Brain microvascular endothelial cell (primary cell): ENCODE measurements around the gene ZNF175.

Experiments used
- DNase-seq: peaks from one replicate; pipeline ENCODE4 v3.0.0-alpha.2; 2020
- H3K27ac ChIP-seq: fragments of 250-450 bp; sonication (Bioruptor Pico); 2 replicates; pipeline ENCODE4 v1.5.1; 2020; ENCODE audit warnings: mild to moderate bottlenecking, moderate library complexity
- H3K27me3 ChIP-seq: fragments of 250-450 bp; sonication (Bioruptor Pico); replicated peaks from 2 replicates; pipeline ENCODE4 v1.5.1; 2020; ENCODE audit warnings: mild to moderate bottlenecking
- H3K36me3 ChIP-seq: fragments of 250-450 bp; sonication (Bioruptor Pico); replicated peaks from 2 replicates; pipeline ENCODE4 v1.5.1; 2020; ENCODE audit warnings: mild to moderate bottlenecking
- H3K4me3 ChIP-seq: 2 replicates; pipeline ENCODE4 v1.5.1; 2011; ENCODE audit warnings: low read depth, mild to moderate bottlenecking, control low read depth, low read length, moderate library complexity
- in situ Hi-C: cut with HindIII; loops from 2 replicates; pipeline ENCODE4 v1.10.0; 2017; ENCODE audit warnings: low sequenced_read_pairs, low pct_ligation_motif_present
- TF ChIP-seq, protein P1 (sequence below): IDR thresholded peaks from 2 replicates; pipeline ENCODE4 v1.5.1; 2011; ENCODE audit warnings: low read depth, mild to moderate bottlenecking, moderate library complexity, low read length, control low read depth, inconsistent platforms; ENCODE audit errors: missing control alignments

ZNF175 gene

DNA sequence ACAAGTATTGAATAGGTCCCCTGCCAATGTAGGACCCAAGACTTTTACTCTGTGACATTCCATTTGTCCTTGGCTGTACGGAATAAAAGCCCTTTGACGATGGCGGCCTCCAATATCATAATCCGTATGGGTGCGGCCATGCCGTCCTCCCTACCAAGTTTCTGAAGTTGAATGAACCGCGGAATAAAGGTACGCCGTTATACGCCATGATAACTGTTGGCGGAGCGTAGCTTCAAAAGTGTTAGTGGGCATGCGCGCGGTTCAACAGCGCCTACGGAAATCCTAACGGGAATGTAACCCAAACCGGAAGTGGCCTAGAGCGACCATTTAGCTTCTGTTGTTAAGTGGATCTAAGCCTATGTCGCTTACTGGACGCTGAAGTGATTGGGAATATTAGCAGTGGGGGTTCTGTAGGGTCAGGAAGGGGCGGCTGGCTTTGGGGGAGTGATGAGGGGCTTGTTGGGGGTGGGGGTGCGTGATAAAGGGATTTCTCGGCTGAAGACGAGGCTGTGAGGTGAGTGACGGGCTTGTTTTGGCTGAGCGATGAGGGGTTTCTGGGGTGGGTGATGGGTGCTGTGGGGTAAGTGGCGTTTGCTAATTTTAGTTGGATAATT, at the start of gene ZNF175:
Gene ZNF175, plus strand, starts transcription at position 322 of the 614 bp plus-strand sequence. CDS start 2,047 bp downstream, outside the sequence.
- TF ChIP-seq, protein P1, sequence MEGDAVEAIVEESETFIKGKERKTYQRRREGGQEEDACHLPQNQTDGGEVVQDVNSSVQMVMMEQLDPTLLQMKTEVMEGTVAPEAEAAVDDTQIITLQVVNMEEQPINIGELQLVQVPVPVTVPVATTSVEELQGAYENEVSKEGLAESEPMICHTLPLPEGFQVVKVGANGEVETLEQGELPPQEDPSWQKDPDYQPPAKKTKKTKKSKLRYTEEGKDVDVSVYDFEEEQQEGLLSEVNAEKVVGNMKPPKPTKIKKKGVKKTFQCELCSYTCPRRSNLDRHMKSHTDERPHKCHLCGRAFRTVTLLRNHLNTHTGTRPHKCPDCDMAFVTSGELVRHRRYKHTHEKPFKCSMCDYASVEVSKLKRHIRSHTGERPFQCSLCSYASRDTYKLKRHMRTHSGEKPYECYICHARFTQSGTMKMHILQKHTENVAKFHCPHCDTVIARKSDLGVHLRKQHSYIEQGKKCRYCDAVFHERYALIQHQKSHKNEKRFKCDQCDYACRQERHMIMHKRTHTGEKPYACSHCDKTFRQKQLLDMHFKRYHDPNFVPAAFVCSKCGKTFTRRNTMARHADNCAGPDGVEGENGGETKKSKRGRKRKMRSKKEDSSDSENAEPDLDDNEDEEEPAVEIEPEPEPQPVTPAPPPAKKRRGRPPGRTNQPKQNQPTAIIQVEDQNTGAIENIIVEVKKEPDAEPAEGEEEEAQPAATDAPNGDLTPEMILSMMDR: no peak
- DNase-seq: peak; percentile 97
- in situ Hi-C loops: no loop called here
- H3K27ac ChIP-seq: peak within 1 kb of the TSS; percentile 84
- H3K4me3 ChIP-seq: peak within 1 kb of the TSS; percentile 79
- no peaks in the 10 kb centered on the region for H3K27me3 ChIP-seq
- H3K36me3 ChIP-seq: peaks cover 8% of the 10 kb centered on the region

DNA sequence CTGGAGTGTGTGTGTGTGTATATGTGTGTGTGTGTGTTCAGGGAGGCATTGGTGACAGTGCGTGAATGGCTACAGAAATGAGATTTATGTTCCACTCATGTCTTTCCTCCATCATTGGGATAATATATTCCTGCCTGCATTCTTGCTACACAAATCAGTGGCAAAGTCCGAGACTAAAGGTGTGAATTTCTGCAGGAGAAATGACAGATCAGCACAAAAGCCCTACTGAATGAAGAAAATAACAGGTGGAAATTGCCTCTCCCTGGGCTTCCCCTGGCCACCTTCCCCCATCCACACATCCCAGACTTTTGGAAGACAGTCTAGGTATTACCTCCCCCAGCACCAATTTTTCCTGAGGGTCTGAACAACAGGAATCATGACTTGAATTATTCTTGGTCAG, 49.7 kb upstream of the ZNF175 start:
- TF ChIP-seq, protein P1: no peak
- H3K4me3 ChIP-seq: no peak overlapping the region
- H3K27ac ChIP-seq: no peak overlapping the region
- H3K27me3 ChIP-seq: no peaks in the 10 kb centered on the region
- no peak for DNase-seq
- in situ Hi-C loops: no loop called here
- H3K36me3 ChIP-seq: no peaks in the 10 kb centered on the region

DNA sequence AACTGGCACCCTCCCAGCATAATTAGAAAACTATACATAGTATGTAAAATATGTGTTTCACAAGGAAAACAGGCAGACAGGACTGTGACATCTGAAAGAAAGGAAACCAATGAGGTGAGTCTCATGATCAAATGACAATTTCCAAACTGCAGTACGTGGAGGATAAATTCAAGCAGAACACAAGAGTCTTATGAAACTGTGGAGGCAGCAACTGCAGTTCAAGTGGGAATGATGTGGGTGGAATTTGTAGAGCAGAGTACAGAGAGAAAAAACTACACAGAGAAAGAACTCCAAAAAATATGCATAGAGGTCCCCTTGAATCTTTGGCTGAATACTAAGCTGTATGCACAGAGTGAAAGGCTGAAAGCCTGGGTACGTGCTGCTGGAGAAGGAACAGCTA, 49.3 kb upstream of the ZNF175 start:
- DNase-seq: no peak
- Histone ChIP-seq H3K36me3 (no peaks in the 10 kb centered on the region), H3K27me3 (no peaks in the 10 kb centered on the region), H3K27ac (no peak overlapping the region), H3K4me3 (no peak overlapping the region)
- in situ Hi-C loops: no loop called here
- TF ChIP-seq, protein P1: no peak

- DNase-seq: no peak
- H3K4me3 ChIP-seq: no peak overlapping the region
- no peaks in the 10 kb centered on the region for H3K36me3 ChIP-seq
- TF ChIP-seq, protein P1: no peak
- H3K27me3 ChIP-seq: no peaks in the 10 kb centered on the region
- H3K27ac ChIP-seq: no peak overlapping the region
- in situ Hi-C loops: no loop called here
Observed at GRCh38 chr19:51524666-51525264, 46.3 kb upstream of the ZNF175 start.

DNA sequence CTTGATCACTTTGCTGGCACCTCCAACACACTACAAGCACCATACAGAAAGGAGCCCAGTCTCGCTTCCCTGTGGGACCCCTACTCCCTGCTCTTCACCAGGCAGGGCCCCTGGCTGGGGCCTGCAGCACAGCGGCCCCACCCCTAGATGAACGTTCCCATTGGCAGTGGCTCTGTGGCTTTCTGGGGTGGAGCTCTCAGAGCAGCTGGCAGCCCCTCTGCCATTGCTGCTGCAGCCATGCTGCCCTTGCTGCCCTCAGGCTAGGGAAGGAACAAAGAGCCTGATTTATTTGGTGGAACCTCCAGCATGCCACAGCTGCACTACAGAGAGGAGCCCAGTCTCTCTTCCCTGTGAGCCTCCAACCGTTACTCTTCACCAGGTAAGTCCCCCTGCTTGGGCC, 45.4 kb upstream of the ZNF175 start:
- Histone ChIP-seq H3K27ac (no peak overlapping the region), H3K4me3 (no peak overlapping the region), H3K36me3 (no peaks in the 10 kb centered on the region), H3K27me3 (no peaks in the 10 kb centered on the region)
- no peak for DNase-seq
- TF ChIP-seq, protein P1: no peak
- in situ Hi-C loops: no loop called here
